ENCODE data around the gene THAP11. TPM values are rescaled to one million over a fixed set of nuclear protein-coding genes. Genes with fewer than 3 reads are reported as not detected.

THAP11 gene
- total and polyA plus RNA-seq, 4 donors = 9.6 to 31.1 (median 24.6) TPM

DNA sequence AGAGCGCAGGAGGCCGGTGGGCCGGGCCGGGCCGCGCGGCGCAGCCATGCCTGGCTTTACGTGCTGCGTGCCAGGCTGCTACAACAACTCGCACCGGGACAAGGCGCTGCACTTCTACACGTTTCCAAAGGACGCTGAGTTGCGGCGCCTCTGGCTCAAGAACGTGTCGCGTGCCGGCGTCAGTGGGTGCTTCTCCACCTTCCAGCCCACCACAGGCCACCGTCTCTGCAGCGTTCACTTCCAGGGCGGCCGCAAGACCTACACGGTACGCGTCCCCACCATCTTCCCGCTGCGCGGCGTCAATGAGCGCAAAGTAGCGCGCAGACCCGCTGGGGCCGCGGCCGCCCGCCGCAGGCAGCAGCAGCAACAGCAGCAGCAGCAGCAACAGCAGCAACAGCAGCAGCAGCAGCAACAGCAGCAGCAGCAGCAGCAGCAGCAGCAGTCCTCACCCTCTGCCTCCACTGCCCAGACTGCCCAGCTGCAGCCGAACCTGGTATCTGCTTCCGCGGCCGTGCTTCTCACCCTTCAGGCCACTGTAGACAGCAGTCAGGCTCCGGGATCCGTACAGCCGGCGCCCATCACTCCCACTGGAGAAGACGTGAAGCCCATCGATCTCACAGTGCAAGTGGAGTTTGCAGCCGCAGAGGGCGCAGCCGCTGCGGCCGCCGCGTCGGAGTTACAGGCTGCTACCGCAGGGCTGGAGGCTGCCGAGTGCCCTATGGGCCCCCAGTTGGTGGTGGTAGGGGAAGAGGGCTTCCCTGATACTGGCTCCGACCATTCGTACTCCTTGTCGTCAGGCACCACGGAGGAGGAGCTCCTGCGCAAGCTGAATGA, 606 bp downstream of the THAP11 start:
- TF ChIP-seq, protein P1, sequence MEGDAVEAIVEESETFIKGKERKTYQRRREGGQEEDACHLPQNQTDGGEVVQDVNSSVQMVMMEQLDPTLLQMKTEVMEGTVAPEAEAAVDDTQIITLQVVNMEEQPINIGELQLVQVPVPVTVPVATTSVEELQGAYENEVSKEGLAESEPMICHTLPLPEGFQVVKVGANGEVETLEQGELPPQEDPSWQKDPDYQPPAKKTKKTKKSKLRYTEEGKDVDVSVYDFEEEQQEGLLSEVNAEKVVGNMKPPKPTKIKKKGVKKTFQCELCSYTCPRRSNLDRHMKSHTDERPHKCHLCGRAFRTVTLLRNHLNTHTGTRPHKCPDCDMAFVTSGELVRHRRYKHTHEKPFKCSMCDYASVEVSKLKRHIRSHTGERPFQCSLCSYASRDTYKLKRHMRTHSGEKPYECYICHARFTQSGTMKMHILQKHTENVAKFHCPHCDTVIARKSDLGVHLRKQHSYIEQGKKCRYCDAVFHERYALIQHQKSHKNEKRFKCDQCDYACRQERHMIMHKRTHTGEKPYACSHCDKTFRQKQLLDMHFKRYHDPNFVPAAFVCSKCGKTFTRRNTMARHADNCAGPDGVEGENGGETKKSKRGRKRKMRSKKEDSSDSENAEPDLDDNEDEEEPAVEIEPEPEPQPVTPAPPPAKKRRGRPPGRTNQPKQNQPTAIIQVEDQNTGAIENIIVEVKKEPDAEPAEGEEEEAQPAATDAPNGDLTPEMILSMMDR (IDR thresholded peaks at IDR 0.05; ENCODE audit: control extremely low read depth, extremely low read depth) = peak; percentile 17
- WGBS, 2 donors = 0% methylated on average over 54 to 67 of the region's 67 CpGs
- H3K4me1 ChIP-seq (ENCODE audit: control insufficient read depth in 5 of 5, insufficient read depth in 5 of 5, low read length in 5 of 5) = peaks cover 14 to 39% (median 17%) of the 10 kb centered on the region in 5 donors
- DNase-seq (peak; percentile 57 to 74 (median 71)), ATAC-seq (ENCODE audit: insufficient read depth, low FRiP score) (peak; percentile 0)
- no peaks in the 10 kb centered on the region for H3K9me3 ChIP-seq (ENCODE audit: control insufficient read depth in 4 of 4, insufficient read depth in 3 of 4, low read length in 3 of 4)
- peaks cover 0 to 6% (median 1%) of the 10 kb centered on the region in 4 donors for H3K36me3 ChIP-seq (ENCODE audit: control insufficient read depth in 4 of 4, insufficient read depth in 4 of 4, low read length in 4 of 4)
- H3K27ac ChIP-seq (ENCODE audit: low read depth in 1 of 2, low read length in 1 of 2) = peak overlapping the region; percentile 95 to 97
- H3K27me3 ChIP-seq (ENCODE audit: control insufficient read depth in 3 of 3, insufficient read depth in 3 of 3, low read length in 2 of 3) = no peaks in the 10 kb centered on the region
- peak overlapping the region; percentile 34 to 77 for H3K9ac ChIP-seq (ENCODE audit: insufficient read depth in 1 of 2, low read length in 2 of 2)
- H3K4me3 ChIP-seq = peak overlapping the region; percentile 55

DNA sequence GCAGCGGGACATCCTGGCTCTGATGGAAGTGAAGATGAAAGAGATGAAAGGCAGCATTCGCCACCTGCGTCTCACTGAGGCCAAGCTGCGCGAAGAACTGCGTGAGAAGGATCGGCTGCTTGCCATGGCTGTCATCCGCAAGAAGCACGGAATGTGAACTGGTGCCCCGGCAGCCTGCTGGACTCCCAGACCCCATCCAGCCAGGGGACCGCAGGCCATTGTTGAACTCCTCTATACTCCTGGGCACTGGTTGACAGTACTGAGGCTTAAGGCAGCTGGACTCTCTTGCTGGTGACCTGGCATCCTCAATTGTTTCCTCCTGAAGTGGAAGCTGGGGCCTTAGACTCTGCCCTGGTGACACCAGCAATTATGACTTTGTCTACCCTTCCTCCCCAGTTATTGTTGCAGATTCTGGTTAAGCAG, 1.2 kb downstream of the THAP11 start:
- Histone ChIP-seq H3K36me3 (ENCODE audit: control insufficient read depth in 4 of 4, insufficient read depth in 4 of 4, low read length in 4 of 4) (peaks cover 0 to 6% (median 1%) of the 10 kb centered on the region in 4 donors), H3K9ac (ENCODE audit: insufficient read depth in 1 of 2, low read length in 2 of 2) (peak overlapping the region; percentile 34 to 77), H3K4me1 (ENCODE audit: control insufficient read depth in 5 of 5, insufficient read depth in 5 of 5, low read length in 5 of 5) (peaks cover 20 to 45% (median 22%) of the 10 kb centered on the region in 5 donors), H3K4me3 (peak overlapping the region; percentile 55), H3K27me3 (ENCODE audit: control insufficient read depth in 3 of 3, insufficient read depth in 3 of 3, low read length in 2 of 3) (no peaks in the 10 kb centered on the region), H3K9me3 (ENCODE audit: control insufficient read depth in 4 of 4, insufficient read depth in 3 of 4, low read length in 3 of 4) (no peaks in the 10 kb centered on the region), H3K27ac (ENCODE audit: low read depth in 1 of 2, low read length in 1 of 2) (peak overlapping the region; percentile 43 to 95)
- DNase-seq (peak in 1 of 3 donors; percentile 24), ATAC-seq (ENCODE audit: insufficient read depth, low FRiP score) (no peak)
- TF ChIP-seq, protein P1 (IDR thresholded peaks at IDR 0.05; ENCODE audit: control extremely low read depth, extremely low read depth) = no peak
- 9 to 15% methylated on average over 11 of the region's 11 CpGs for WGBS, 2 donors

DNA sequence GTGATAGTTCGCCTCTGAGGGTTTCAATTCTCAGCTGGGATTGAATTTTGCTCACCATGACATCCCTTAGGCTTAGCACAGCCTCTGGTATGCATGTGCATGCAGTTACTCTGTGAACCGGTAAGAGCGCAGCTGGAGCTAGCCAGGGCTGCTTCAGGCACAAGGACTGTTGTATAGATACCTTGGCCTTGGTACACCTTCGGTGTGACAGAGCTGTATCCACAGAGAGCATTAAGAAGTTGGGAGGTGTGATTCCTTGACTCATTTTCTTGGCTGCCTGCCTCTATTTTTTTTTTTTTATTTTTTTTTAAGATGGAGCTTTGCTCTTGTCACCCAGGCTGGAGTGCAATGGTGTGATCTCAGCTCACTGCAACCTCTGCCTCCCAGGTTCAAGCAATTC, 2.4 kb downstream of the THAP11 start:
- peaks cover 0 to 6% (median 1%) of the 10 kb centered on the region in 4 donors for H3K36me3 ChIP-seq (ENCODE audit: control insufficient read depth in 4 of 4, insufficient read depth in 4 of 4, low read length in 4 of 4)
- H3K27me3 ChIP-seq (ENCODE audit: control insufficient read depth in 3 of 3, insufficient read depth in 3 of 3, low read length in 2 of 3) = no peaks in the 10 kb centered on the region
- ATAC-seq (ENCODE audit: insufficient read depth, low FRiP score) (no peak), DNase-seq (no peak)
- peaks cover 20 to 45% (median 24%) of the 10 kb centered on the region in 5 donors for H3K4me1 ChIP-seq (ENCODE audit: control insufficient read depth in 5 of 5, insufficient read depth in 5 of 5, low read length in 5 of 5)
- H3K9ac ChIP-seq (ENCODE audit: insufficient read depth in 1 of 2, low read length in 2 of 2) = no peak overlapping the region
- peak overlapping the region; percentile 10 to 12 for H3K27ac ChIP-seq (ENCODE audit: low read depth in 1 of 2, low read length in 1 of 2)
- TF ChIP-seq, protein P1 (IDR thresholded peaks at IDR 0.05; ENCODE audit: control extremely low read depth, extremely low read depth) = no peak
- H3K9me3 ChIP-seq (ENCODE audit: control insufficient read depth in 4 of 4, insufficient read depth in 3 of 4, low read length in 3 of 4) = no peaks in the 10 kb centered on the region
- H3K4me3 ChIP-seq = no peak overlapping the region
- 85 to 88% methylated on average over 4 of the region's 4 CpGs for WGBS, 2 donors

Measured in lung (tissue), 12 donors.